B cell (primary cell): Measurements from ENCODE around the gene TIAM2. TPM values are rescaled to one million over a fixed set of nuclear protein-coding genes. Genes with fewer than 3 reads are reported as not detected.

ENCODE experiments used
- ATAC-seq: fragments of 200-7000 bp; cut with Tn5 transposase; one replicate; pipeline ENCODE4 v1.10.0; 2021; ENCODE audit warnings: low read depth, mild to moderate bottlenecking, moderate number of reproducible peaks, moderate library complexity
- CTCF ChIA-PET: fragments of 350-600 bp; sonication (Branson Sonifier 250); formaldehyde crosslinking; loops from one replicate; lab custom pipeline; 2021; ENCODE audit warnings: antibody characterized with exemption, inconsistent platforms; lab: Charles Lee
- POLR2A ChIA-PET: fragments of 350-600 bp; sonication (Branson Sonifier 250); formaldehyde crosslinking; loops from one replicate; lab custom pipeline; 2021; ENCODE audit warnings: antibody characterized with exemption; lab: Charles Lee
- DNase-seq: peaks from one replicate; pipeline ENCODE4 v3.0.0; 2013
- H2AFZ ChIP-seq: 2 replicates; pipeline ENCODE4 v1.6.1; 2012; ENCODE audit warnings: mild to moderate bottlenecking, low read depth, low read length; ENCODE audit not compliant: insufficient read depth, poor library complexity, severe bottlenecking
- H3K27ac ChIP-seq, 2 donors: 1 replicate in 1 of 2; 2 replicates in 1 of 2; pipeline ENCODE4 v1.5.1; 2012 to 2013; ENCODE audit warnings: low read length in 2 of 2, mild to moderate bottlenecking in 2 of 2, moderate library complexity in 1 of 2
- H3K27me3 ChIP-seq, 4 experiments: fragments of 200-600 bp in 1 of 4; sonication (generic) in 1 of 4; replicated peaks in 1 of 4; 1 replicate in 2 of 4; 2 replicates in 2 of 4; pipeline versions ENCODE4 v1.6.1 to v1.7.0; 2013 to 2016; ENCODE audit warnings: low read length in 3 of 4, mild to moderate bottlenecking in 2 of 4, mixed read lengths in 1 of 4, moderate library complexity in 1 of 4; ENCODE audit not compliant: insufficient read depth in 4 of 4, control insufficient read depth in 3 of 4; ENCODE audit errors: control extremely low read depth in 1 of 4
- H3K36me3 ChIP-seq, 2 experiments: replicated peaks in 1 of 2; 1 replicate in 1 of 2; 2 replicates in 1 of 2; pipeline versions ENCODE4 v1.6.1 to v1.7.1; 2013; ENCODE audit warnings: low read length in 1 of 2; ENCODE audit not compliant: insufficient read depth in 2 of 2, control insufficient read depth in 1 of 2; ENCODE audit errors: control extremely low read depth in 1 of 2, extremely low read depth in 1 of 2
- H3K4me1 ChIP-seq, 2 donors: fragments of 200-600 bp in 1 of 2; sonication (generic) in 1 of 2; 1 replicate in 1 of 2; 2 replicates in 1 of 2; pipeline versions ENCODE4 v1.5.1 to v1.6.1; 2013 to 2017; ENCODE audit warnings: low read length in 2 of 2; ENCODE audit not compliant: control insufficient read depth in 2 of 2, insufficient read depth in 2 of 2
- H3K4me2 ChIP-seq: replicated peaks from 2 replicates; pipeline ENCODE3; 2012; ENCODE audit warnings: mild to moderate bottlenecking, low read depth, low read length; ENCODE audit not compliant: poor library complexity, severe bottlenecking
- H3K4me3 ChIP-seq, 5 experiments: fragments of 200-600 bp in 1 of 5; sonication (generic) in 1 of 5; 1 replicate in 3 of 5; 2 replicates in 2 of 5; pipeline versions ENCODE4 v1.5.1 to v1.7.0; 2011 to 2016; ENCODE audit warnings: low read length in 4 of 5, mild to moderate bottlenecking in 4 of 5, low read depth in 2 of 5, control low read depth in 1 of 5, moderate library complexity in 1 of 5; ENCODE audit not compliant: insufficient read depth in 1 of 5; ENCODE audit errors: control extremely low read depth in 1 of 5, extremely low read depth in 1 of 5
- H3K79me2 ChIP-seq: fragments of 200-600 bp; sonication (generic); one replicate; pipeline ENCODE4 v1.6.0; 2016; ENCODE audit warnings: low read length; ENCODE audit not compliant: control insufficient read depth, insufficient read depth
- H3K9ac ChIP-seq: fragments of 200-600 bp; sonication (generic); 2 replicates; pipeline ENCODE4 v1.6.1; 2017; ENCODE audit warnings: mild to moderate bottlenecking, low read length, moderate library complexity
- H3K9me3 ChIP-seq, 3 donors: one replicate each; pipeline versions ENCODE4 v1.6.1 to v1.7.1; 2013; ENCODE audit warnings: low read length in 2 of 3; ENCODE audit not compliant: control insufficient read depth in 2 of 3, insufficient read depth in 1 of 3; ENCODE audit errors: control extremely low read depth in 1 of 3
- H4K20me1 ChIP-seq: 2 replicates; pipeline ENCODE4 v1.6.0; 2012; ENCODE audit warnings: mild to moderate bottlenecking, low read length; ENCODE audit not compliant: insufficient read depth, control insufficient read depth, poor library complexity, severe bottlenecking
- H3K27ac Mint-ChIP-seq: one replicate; pipeline ENCODE4 v1.8.0; 2021; ENCODE audit warnings: mixed read lengths
- H3K27me3 Mint-ChIP-seq: one replicate; pipeline ENCODE4 v1.8.0; 2021; ENCODE audit warnings: mixed read lengths
- H3K4me1 Mint-ChIP-seq: one replicate; pipeline ENCODE4 v1.8.0; 2021; ENCODE audit warnings: mixed read lengths
- H3K4me3 Mint-ChIP-seq: one replicate; pipeline ENCODE4 v1.8.0; 2021; ENCODE audit warnings: mixed read lengths
- H3K9me3 Mint-ChIP-seq: one replicate; pipeline ENCODE4 v1.8.0; 2022; ENCODE audit warnings: mixed read lengths; ENCODE audit not compliant: insufficient read depth
- EZH2 ChIP-seq: IDR thresholded peaks from 2 replicates; pipeline ENCODE4 v1.6.1; 2012; ENCODE audit warnings: borderline replicate concordance, low read depth, mild to moderate bottlenecking, moderate library complexity, low read length; ENCODE audit not compliant: insufficient read depth, poor library complexity, severe bottlenecking
- WGBS: methylation state at CpG from one replicate; pipeline ENCODE4 v1.1.5; 2013; ENCODE audit warnings: missing lambda C conversion rate; ENCODE audit not compliant: insufficient coverage; 5-methylcytosine and 5-hydroxymethylcytosine counted together
- intact Hi-C: fragments of 100-400 bp; cut with micrococcal nuclease; formaldehyde crosslinking; loops from one replicate; pipeline ENCODE4 v1.10.0; 2022
- polyA plus RNA-seq: library from polyadenylated mRNA; depleted of rRNA; stranded (reverse); fragments of >200 nt; gene quantifications from 2 replicates; pipeline ENCODE4 v1.2.3, GENCODE V29; 2012
- total RNA-seq, 2 donors: library from RNA; stranded (reverse); fragments of 120-200 nt in 1 of 2; gene quantifications; 1 replicate in 1 of 2; 2 replicates in 1 of 2; pipeline versions ENCODE4 v1.2.3 to v1.2.4, GENCODE V29; 2013 to 2022
- TF ChIP-seq, protein P1 (sequence below): fragments of 200-600 bp; IDR thresholded peaks from one replicate; pipeline ENCODE4 v1.8.0; 2022; ENCODE audit warnings: antibody characterized with exemption, mild to moderate bottlenecking

TIAM2 gene
- total and polyA plus RNA-seq, 2 donors (not counting 1 experiment from before 2014, with no cell fraction given) = 13.1 to 18.8 TPM

DNA sequence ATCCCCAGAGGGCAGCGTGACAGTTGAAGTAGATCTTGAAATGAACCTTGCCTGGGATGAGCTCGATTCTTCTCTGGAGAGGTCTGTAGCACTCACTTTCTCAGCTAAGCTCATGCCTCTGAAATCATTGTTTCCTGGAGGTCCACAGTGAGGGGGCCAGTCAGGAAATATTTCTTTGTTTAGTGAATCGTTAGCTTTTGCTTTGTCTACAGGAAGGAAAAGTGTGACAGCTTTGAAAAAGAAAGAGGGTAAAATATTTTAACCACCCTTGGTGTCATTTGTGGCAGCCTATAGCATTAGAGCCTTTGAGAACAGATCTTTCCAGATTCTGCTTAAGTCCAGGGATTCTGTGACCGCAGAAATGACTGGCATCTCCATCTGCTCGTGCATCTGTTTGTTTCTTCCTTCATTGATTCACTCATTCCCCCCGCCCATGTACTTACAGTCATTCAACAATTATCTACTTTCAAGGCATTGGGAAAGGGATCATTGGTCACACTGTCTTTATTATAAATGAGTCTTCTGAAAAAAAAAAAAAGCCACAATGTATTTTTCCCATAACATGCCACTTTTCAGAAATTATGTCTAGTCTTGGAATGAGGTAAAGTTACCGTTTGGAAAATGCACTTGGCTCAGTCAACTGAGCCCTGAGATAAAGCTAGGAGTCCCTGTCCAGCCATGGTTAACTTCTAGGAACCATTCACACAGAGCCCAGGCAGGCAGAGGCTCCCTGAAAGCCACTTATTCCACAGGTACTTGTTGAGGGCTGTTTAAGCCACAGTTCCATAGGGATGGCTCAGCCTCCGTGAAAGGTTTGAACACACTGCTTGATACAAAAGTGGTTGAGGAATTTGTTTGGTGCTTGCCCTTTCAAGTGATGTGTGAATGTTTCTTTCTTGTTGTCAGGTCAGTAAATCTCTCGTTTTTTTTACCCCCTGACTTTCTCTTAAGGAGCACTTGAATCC, 86.0 kb downstream of the TIAM2 start:
- Histone ChIP-seq H3K27ac (no peak overlapping the region), H2AFZ (no peak overlapping the region), H3K79me2 (no peaks in the 10 kb centered on the region), H4K20me1 (no peaks in the 10 kb centered on the region), H3K27me3 (peaks cover 0 to 7% (median 0%) of the 10 kb centered on the region in 4 experiments), H3K9ac (no peak overlapping the region), H3K4me3 (no peak overlapping the region), H3K4me2 (no peak overlapping the region), H3K4me1 (no peaks in the 10 kb centered on the region), H3K36me3 (no peaks in the 10 kb centered on the region), H3K9me3 (no peaks in the 10 kb centered on the region)
- intact Hi-C loops = no loop called here
- H3K27ac Mint-ChIP-seq = no peak overlapping the region
- no peaks in the 10 kb centered on the region for H3K27me3 Mint-ChIP-seq
- 40% methylated on average over 5 of the region's 9 CpGs for WGBS
- DNase-seq (no peak), ATAC-seq (no peak)
- H3K4me1 Mint-ChIP-seq = peaks cover under 1% of the 10 kb centered on the region
- CTCF ChIA-PET = no interaction called here
- H3K4me3 Mint-ChIP-seq = no peak overlapping the region
- TF ChIP-seq, protein P1, sequence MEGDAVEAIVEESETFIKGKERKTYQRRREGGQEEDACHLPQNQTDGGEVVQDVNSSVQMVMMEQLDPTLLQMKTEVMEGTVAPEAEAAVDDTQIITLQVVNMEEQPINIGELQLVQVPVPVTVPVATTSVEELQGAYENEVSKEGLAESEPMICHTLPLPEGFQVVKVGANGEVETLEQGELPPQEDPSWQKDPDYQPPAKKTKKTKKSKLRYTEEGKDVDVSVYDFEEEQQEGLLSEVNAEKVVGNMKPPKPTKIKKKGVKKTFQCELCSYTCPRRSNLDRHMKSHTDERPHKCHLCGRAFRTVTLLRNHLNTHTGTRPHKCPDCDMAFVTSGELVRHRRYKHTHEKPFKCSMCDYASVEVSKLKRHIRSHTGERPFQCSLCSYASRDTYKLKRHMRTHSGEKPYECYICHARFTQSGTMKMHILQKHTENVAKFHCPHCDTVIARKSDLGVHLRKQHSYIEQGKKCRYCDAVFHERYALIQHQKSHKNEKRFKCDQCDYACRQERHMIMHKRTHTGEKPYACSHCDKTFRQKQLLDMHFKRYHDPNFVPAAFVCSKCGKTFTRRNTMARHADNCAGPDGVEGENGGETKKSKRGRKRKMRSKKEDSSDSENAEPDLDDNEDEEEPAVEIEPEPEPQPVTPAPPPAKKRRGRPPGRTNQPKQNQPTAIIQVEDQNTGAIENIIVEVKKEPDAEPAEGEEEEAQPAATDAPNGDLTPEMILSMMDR = no peak
- TF ChIP-seq EZH2 = no peak
- POLR2A ChIA-PET = no interaction called here
- no peaks in the 10 kb centered on the region for H3K9me3 Mint-ChIP-seq

DNA sequence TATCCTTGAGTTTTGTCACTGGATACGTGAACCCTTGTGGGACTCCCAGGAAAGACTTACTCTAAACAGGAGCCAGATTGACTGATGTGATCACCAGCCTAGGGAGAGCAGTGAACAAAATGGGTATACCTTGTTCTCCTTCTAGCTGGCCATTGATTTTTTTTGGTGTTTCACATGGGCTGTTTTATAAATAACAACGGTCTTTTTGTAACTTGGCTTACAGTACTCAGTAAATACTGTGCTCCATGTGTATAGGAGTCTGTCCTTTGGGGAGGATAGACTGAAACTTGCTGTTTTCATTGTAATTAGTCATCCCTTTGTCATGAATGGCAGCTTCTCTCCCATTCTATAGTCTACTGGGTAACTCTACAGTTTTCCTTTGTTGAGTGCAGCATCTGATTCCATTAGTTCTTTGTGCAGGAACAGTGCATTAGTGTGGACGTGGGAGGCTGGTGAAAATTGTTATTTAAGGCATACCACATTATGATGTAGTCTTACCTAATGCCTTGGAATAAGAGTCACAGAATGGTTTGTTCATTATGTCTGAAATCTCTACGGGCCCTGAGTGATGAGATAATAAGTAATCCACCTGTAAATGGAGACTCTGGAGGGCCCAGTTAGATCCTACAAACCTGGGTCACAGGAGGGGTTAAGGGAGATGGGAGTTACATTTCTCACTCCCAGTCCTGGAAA, 89.5 kb downstream of the TIAM2 start:
- no peaks in the 10 kb centered on the region for H3K4me1 Mint-ChIP-seq
- ATAC-seq (no peak), DNase-seq (no peak)
- Histone ChIP-seq H2AFZ (no peak overlapping the region), H3K9me3 (no peaks in the 10 kb centered on the region), H3K27me3 (peaks cover 0 to 7% (median 0%) of the 10 kb centered on the region in 4 experiments), H3K4me1 (no peaks in the 10 kb centered on the region), H3K36me3 (no peaks in the 10 kb centered on the region), H3K27ac (no peak overlapping the region), H3K79me2 (no peaks in the 10 kb centered on the region), H3K9ac (no peak overlapping the region), H3K4me2 (no peak overlapping the region), H3K4me3 (no peak overlapping the region), H4K20me1 (no peaks in the 10 kb centered on the region)
- POLR2A ChIA-PET = no interaction called here
- WGBS = 89% methylated on average over 1 of the region's 4 CpGs
- H3K9me3 Mint-ChIP-seq = no peaks in the 10 kb centered on the region
- H3K27ac Mint-ChIP-seq = no peak overlapping the region
- no peak overlapping the region for H3K4me3 Mint-ChIP-seq
- CTCF ChIA-PET = no interaction called here
- intact Hi-C loops = no loop called here
- H3K27me3 Mint-ChIP-seq = no peaks in the 10 kb centered on the region
- TF ChIP-seq EZH2 = no peak
- TF ChIP-seq, protein P1 = no peak
